CD4-positive, alpha-beta T cell treated with Interleukin-6 at 100 ng/mL for 8 hours (primary cell): ENCODE measurements around the gene SMDT1.
"Not testable (repeated sequence)": the region's sequence is repeated elsewhere in the genome, so short reads cannot be mapped to it uniquely, and the experiment has no call there.

Experiments
- DNase-seq: peaks from one replicate; pipeline ENCODE4 v3.0.0-alpha.2; 2020; ENCODE audit warnings: mixed read lengths, low spot score

The SMDT1 gene

DNA sequence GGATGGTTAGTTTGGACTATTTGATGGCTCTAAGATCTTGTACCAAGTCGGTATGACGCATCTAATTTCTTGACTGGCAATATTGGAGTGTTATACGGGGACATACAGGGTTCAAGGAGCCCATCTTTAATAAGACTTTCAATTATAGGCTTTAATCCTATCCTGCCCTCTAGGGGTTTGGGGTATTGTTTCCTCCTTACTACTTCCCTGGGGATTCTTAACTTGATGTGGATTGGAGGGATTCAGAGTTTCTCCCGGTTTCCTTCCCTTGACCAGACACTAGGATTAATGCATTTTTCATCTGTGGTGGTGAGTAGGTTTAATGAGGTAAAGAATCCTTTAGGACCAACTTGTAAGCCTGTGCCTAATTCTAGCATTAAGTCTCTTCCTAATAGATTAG is 32.3 kb downstream of the SMDT1 start:
- no peak for DNase-seq

DNA sequence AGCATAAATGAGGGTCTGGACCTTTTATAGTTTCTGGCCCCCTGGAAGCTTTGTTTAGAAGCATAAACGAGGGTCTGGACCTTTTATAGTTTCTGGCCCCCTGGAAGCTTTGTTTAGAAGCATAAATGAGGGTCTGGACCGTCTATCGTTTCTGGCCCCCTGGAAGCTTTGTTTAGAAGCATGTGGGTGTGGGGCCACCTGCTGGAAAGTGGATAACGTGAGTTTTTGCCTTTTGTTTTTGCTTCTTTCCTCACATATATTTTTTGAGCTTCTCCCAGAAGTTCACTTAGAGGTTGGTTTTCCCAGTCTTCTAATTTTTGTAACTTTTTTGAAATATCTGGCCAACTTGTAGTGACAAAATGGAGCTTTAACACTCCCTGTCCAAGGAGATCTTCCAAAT is 33.3 kb downstream of the SMDT1 start:
- DNase-seq, result not testable (repeated sequence)

DNA sequence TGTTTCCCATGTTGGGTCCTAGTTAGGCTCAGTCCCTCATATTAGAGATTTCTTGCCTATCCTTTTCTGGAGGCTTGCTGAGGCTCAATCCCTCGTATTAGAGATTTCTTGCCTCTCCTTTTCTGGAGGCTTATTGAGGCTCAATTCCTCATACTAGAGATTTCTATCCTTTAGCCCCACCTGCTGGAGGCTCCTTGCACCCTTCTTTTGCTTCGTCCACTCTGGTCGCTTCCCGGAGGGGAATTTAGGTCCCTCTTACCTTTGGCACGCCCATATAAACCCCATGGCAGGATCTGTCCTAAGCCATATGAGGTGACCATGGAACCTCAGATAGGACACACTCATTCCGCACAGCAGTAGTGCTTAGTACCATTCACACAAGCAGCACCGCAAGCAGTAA is 35.2 kb downstream of the SMDT1 start:
- DNase-seq, result no peak

DNA sequence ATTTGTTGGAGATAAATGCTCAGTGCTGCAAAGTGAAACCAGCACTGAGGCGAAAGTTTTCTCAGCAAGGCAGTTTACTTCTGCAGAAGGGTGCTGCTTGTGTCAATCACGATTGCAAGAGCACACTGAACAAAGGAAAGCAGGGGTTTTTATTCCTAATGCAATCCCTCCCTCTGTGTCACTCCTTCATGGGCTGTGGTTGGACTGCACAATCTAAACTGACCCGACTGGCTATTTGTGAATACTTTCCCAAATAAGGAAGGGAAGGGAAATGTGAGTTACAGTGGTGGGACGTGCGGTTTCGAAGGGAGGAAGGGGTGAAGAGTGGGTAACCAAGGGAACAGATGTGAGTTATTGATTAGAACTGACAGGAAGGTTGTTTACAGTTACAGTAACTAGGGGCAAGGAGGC is 35.9 kb downstream of the SMDT1 start:
- not testable (repeated sequence) for DNase-seq

DNA sequence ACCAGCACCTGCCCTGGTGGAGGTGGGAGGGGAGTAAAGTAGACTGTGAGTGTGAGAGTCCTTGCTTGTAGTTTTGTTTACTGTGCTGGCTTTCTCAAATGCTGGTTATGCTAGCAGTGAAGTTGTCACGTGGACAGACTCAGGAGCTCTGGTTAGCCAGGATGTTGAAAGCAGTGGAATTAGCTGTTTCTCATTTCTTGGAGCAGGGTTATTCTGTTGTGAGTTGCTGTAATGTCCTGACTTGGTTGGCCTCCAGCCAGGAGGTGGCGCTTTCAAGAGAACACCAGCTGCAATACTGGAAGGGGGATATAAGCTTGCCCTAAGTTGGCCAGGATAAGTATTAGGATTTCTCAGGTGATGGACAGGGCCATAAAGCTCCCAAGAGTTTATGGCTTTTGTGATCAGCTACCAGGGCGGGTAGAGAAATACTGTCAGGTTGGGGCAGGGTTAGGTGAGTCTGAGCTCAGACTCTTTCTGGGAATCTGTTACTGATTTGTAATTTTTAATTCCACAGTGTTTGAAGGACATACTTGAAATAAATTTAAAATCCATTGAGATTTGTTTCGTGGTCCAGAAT is 37.4 kb downstream of the SMDT1 start:
- DNase-seq, result no peak

DNA sequence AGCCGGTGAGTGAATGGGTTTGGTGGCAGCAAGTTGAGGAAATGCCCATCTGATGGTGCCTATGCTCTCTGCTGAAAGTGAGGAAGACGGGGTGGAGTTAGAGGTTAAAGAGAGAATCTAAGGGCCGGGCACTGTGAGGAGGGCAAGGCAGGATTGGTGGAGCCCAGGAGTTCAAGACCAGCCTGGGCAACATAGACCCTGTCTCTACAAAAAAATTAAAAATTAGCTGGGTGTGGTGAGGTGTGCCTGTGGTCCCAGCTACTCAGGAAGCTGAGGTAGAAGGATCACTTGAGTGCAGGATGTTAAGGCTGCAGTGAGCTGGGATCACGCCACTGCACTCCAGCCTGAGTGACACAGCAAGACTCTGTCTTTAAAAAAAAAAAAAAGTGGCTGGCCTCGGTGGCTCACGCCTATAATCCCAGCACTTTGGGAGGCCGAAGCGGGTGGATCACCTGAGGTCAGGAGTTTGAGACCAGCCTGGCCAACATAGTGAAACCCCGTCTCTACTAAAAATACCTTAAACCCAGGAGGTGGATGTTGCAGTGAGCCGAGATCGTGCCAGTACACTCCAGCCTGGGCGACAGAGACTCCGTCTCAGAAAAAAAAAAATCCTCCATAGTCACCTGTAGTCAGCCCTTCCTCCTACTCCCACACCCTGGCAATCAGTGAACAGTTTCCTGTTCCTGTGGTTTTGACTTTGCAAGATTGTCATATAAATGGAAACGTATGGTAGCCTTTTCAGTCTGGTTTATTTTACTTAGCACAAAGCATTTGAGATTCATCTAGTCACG is 40.9 kb downstream of the SMDT1 start:
- peak; percentile 65 for DNase-seq

DNA sequence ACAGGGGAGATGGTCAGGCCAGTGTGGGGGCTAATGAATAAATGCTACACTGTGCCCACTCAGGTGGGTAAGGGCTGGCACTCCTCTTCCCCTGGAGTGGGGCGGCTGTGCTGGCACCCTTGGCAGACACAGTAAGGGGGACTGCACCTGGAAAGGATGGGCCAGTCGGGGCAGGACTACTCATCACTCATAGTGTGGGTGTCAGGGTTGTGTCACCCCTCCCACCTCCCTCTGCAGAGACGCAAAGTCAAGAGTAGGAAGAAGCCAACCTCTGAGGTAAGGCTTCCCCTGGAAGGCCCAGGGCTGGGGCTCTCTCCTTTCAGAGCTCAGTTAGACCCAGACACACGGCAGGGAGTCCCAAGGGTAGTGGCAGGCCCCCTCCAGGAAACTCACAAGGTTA is 44.0 kb downstream of the SMDT1 start:
- not testable (repeated sequence) for DNase-seq

DNA sequence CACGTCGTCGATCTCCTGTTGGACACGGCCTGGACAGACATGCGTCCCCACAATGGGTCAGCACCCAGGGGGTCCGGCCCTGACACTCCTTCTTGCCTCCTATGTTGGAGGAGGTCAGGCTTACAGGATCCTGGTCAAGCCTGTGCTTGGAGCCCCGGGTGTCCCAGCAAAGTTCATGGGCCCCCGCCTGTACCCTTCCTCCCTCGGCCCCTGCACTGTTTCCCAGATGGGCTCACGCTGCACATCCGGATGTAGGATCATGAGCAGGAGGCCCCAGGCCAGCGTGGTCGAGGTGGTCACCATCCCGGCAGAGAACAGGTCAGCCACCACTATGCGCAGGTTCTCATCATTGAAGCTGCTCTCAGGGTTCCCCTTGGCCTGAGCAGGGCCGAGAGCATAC is 48.1 kb downstream of the SMDT1 start:
- DNase-seq, result no peak

DNA sequence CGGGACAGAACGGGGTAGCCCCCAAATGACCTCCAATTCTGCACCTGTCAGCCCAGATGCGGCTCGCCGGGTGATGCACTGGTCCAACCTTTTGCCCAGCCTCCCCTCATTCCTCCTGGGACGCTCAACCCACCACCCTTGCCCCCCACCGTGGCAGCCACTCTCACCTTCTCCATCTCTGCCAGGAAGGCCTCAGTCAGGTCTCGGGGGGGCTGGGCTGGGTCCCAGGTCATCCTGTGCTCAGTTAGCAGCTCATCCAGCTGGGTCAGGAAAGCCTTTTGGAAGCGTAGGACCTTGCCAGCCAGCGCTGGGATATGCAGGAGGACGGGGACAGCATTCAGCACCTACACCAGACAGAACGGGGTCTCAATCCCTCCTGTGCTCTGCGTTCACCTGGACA is 48.5 kb downstream of the SMDT1 start:
- DNase-seq, result not testable (repeated sequence)

DNA sequence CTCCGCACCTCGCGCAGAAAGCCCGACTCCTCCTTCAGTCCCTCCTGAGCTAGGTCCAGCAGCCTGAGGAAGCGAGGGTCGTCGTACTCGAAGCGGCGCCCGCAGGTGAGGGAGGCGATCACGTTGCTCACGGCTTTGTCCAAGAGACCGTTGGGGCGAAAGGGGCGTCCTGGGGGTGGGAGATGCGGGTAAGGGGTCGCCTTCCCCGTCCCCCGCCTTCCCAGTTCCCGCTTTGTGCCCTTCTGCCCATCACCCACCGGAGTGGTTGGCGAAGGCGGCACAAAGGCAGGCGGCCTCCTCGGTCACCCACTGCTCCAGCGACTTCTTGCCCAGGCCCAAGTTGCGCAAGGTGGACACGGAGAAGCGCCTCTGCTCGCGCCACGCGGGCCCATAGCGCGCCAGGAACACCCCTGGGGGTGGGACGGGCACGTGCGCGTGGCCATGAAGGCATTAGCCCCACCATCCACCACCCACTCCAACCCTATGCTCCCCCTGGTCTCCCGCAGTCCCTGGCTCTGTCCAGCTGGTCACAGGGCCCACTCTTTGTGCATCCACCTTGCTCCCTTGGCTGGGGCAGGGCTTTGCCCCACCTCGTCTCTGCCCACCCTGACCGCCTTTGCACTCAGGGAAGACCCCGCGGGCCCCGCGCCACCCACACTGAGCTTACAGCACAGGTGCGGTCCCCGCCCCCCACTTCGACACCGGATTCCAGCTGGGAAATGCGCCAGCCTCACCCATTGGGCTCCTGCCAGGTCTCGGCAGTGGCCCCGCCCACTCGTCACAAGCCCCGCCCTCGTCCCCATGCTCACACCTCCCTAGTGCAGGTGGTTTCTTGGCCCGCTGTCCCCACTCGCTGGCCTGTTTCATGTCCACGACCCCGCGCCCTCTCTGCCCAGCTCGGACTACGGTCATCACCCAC is 49.5 kb downstream of the SMDT1 start:
- DNase-seq, result not testable (repeated sequence)

DNA sequence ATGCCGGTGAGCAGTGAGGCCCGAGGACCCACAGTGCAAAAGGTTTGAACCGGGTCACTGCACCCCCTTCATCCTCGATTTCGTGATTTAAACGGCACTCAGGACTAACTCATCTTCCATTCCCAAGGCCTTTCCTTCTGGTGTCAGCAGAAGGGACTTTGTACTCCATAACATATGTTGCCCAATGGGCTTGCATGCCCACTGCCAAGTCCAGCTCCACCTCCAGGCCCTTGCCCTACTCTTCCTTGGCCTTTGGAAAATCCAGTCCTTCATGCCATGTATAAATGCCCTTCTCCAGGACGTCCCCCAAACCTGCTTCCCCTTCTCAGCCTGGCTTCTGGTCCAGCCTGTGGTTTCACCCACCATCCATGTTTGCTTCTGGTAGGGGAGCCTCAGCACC is 50.7 kb downstream of the SMDT1 start:
- not testable (repeated sequence) for DNase-seq

DNA sequence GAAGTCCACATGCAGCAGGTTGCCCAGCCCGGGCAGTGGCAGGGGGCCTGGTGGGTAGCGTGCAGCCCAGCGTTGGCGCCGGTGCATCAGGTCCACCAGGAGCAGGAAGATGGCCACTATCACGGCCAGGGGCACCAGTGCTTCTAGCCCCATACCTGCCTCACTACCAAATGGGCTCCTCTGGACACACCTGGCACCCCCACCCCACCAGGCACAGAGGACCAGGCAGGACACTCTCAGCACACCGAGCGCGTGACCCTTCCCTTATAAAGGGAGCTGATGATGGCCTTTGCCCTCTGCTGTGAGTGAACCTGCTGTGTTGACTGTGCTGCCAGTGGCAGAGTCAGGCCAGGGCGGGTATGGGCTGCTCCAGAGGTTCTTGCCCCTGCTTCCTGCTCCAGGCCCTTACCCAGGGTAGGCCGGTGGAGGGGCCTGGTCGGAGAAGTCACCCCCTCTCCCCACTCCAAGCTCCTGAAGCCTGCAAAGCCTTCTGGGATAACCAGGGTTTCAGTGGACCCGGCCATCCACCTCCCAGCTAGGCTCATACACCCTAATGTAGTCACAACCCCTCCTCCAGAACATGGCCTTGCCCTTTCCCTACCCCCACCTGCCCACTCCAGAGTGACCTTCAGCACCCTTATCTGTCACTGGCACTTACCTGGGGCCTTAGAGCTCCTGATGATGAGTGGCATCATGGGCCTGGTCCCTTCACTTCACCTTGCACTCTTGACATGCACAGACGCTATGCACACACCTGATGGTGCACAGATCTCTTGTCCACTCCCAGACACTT is 51.3 kb downstream of the SMDT1 start, which contains the start of gene CYP2D6:
Gene CYP2D6 (minus strand): TSS at position 172 of the 793 bp plus-strand sequence. CDS start 19 bp downstream, at position 153.
- DNase-seq, result not testable (repeated sequence)

DNA sequence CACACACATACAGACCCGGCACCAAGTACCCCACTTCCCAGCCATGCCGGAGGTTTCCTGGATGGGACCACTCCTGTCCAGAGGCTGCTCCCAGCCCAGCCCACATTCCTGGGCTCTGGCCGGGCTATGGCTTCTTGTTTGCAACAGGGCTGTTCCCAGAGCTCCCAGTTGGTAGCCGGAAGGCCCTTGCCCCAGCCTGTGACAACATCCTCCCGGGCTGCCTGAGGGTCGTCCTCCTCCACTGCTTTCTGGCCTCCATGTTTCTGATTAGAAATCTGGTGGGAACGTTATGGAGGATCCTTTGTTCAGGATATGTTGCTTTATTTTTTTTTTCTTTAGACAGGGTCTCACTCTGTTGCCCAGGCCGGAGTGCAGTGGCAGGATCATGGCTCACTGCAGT is 52.1 kb downstream of the SMDT1 start:
- no peak for DNase-seq

DNA sequence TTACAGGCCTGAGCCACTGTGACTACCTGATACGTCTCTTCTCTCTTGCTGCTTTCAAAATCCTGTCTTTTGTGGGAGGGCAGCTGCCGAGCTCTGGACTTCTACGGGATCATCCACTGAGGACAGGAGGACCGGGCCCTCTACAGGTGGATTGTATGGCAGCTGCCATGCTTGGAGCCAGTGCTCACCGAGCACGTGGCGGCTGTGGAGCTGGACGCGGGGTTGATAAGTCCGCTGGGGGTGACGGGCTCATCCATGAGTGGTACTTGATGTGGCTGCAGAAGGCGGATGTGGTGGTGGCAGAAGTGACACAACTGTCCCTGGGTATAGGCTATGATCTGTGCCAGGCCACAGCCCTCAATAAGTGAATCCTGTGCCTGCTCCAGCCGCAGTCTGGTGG is 53.0 kb downstream of the SMDT1 start:
- no peak for DNase-seq
